ENCODE measurements around the gene ANO1. TPM values are rescaled to one million over a fixed set of nuclear protein-coding genes. Genes with fewer than 3 reads are reported as not detected.
A peak's percentile ranks its signal among the peaks of the same experiment; 100 is the strongest.

ANO1 gene
- total RNA-seq, 4 donors from 2014 or later, result 2.3 to 9.2 (median 4.2) TPM

GRCh38 chr11:70206982-70207376, 128.9 kb downstream of the ANO1 start:
- intact Hi-C loops (cut with DNase I; ENCODE audit: low total_unique reads) (loop anchor here (10.0 kb wide), 1 partner anchor 198 kb away; no protein-coding TSS in a partner anchor), in situ Hi-C loops (cut with MboI; ENCODE audit: low sequenced_read_pairs in 4 of 4) (loop anchor here in 1 of 4 donors (10.0 kb wide), 1 partner anchor 522 kb away; no protein-coding TSS in a partner anchor)
- H3K9me3 ChIP-seq, result no peaks in the 10 kb centered on the region
- ATAC-seq, result no peak
- H3K4me3 ChIP-seq, result no peak overlapping the region
- H3K36me3 ChIP-seq, result peaks cover 0 to 29% of the 10 kb centered on the region in 2 donors
- H3K4me1 ChIP-seq, result peaks cover 14 to 18% of the 10 kb centered on the region in 2 donors
- no peak for TF ChIP-seq CTCF (IDR thresholded peaks at IDR 0.05 in 4 of 5, conservative IDR thresholded peaks at IDR 0.05 in 1 of 5)
- no peak for TF ChIP-seq POLR2A (IDR thresholded peaks at IDR 0.05)
- no peak for DNase-seq
- no peak overlapping the region for H3K27ac ChIP-seq
- no peaks in the 10 kb centered on the region for H3K27me3 ChIP-seq

GRCh38 chr11:70207531-70208131, 129.5 kb downstream of the ANO1 start:
- intact Hi-C loops (cut with DNase I; ENCODE audit: low total_unique reads), result loop anchor here (10.0 kb wide), 1 partner anchor 197 kb away; no protein-coding TSS in a partner anchor
- no peaks in the 10 kb centered on the region for H3K9me3 ChIP-seq
- peaks cover 12 to 16% of the 10 kb centered on the region in 2 donors for H3K4me1 ChIP-seq
- peaks cover 0 to 29% of the 10 kb centered on the region in 2 donors for H3K36me3 ChIP-seq
- DNase-seq, result no peak
- no peak overlapping the region for H3K4me3 ChIP-seq
- TF ChIP-seq CTCF (IDR thresholded peaks at IDR 0.05 in 4 of 5, conservative IDR thresholded peaks at IDR 0.05 in 1 of 5) (no peak), POLR2A (IDR thresholded peaks at IDR 0.05) (no peak)
- in situ Hi-C loops (cut with MboI; ENCODE audit: low sequenced_read_pairs in 4 of 4), result loop anchor here in 1 of 4 donors (10.0 kb wide), 1 partner anchor 523 kb away; no protein-coding TSS in a partner anchor
- no peaks in the 10 kb centered on the region for H3K27me3 ChIP-seq
- no peak overlapping the region for H3K27ac ChIP-seq
- ATAC-seq, result no peak

GRCh38 chr11:70209391-70209912, 131.3 kb downstream of the ANO1 start:
- H3K27me3 ChIP-seq, result no peaks in the 10 kb centered on the region
- DNase-seq (no peak), ATAC-seq (no peak)
- intact Hi-C loops (cut with DNase I; ENCODE audit: low total_unique reads), result loop anchor here (10.0 kb wide), 1 partner anchor 195 kb away; no protein-coding TSS in a partner anchor
- no peak overlapping the region for H3K4me3 ChIP-seq
- in situ Hi-C loops (cut with MboI; ENCODE audit: low sequenced_read_pairs in 4 of 4), result loop anchor here in 1 of 4 donors (10.0 kb wide), 1 partner anchor 525 kb away; no protein-coding TSS in a partner anchor
- H3K4me1 ChIP-seq, result peaks cover 3 to 9% of the 10 kb centered on the region in 2 donors
- peaks cover 0 to 29% of the 10 kb centered on the region in 2 donors for H3K36me3 ChIP-seq
- no peak for TF ChIP-seq CTCF (IDR thresholded peaks at IDR 0.05 in 4 of 5, conservative IDR thresholded peaks at IDR 0.05 in 1 of 5)
- TF ChIP-seq POLR2A (IDR thresholded peaks at IDR 0.05), result no peak
- H3K9me3 ChIP-seq, result no peaks in the 10 kb centered on the region
- no peak overlapping the region for H3K27ac ChIP-seq

GRCh38 chr11:70210051-70210501, 132.0 kb downstream of the ANO1 start:
- Histone ChIP-seq H3K27ac (no peak overlapping the region), H3K4me3 (no peak overlapping the region), H3K4me1 (peaks cover 0 to 3% of the 10 kb centered on the region in 2 donors), H3K9me3 (no peaks in the 10 kb centered on the region), H3K36me3 (peaks cover 0 to 29% of the 10 kb centered on the region in 2 donors), H3K27me3 (no peaks in the 10 kb centered on the region)
- TF ChIP-seq CTCF (IDR thresholded peaks at IDR 0.05 in 4 of 5, conservative IDR thresholded peaks at IDR 0.05 in 1 of 5) (no peak), POLR2A (IDR thresholded peaks at IDR 0.05) (no peak)
- ATAC-seq, result peak; percentile 30 to 39
- DNase-seq, result no peak
- in situ Hi-C loops (cut with MboI; ENCODE audit: low sequenced_read_pairs in 4 of 4) (no loop called here), intact Hi-C loops (cut with DNase I; ENCODE audit: low total_unique reads) (no loop called here)
